ENCODE data around the gene XPO5. TPM values are rescaled to one million over a fixed set of nuclear protein-coding genes. Genes with fewer than 3 reads are reported as not detected.

XPO5 gene
- polyA plus RNA-seq, 1 donor (not counting 4 experiments of a cell fraction or from before 2014, with no cell fraction given) = 49.9 TPM

GRCh38 chr6:43516367-43516696 lies 59.5 kb downstream of the XPO5 start:
- Histone ChIP-seq H3K4me3 (ENCODE audit: control insufficient read depth in 2 of 3, extremely low read depth in 1 of 3, insufficient read depth in 2 of 3, low read depth in 1 of 3, low read length in 3 of 3) (peak overlapping the region; percentile 75 to 89 (median 86)), H3K9ac (ENCODE audit: control insufficient read depth, extremely low read depth, insufficient read depth, low read length) (peak overlapping the region; percentile 97), H4K20me1 (ENCODE audit: control insufficient read depth, extremely low read depth, insufficient read depth, low read length) (peaks cover 8% of the 10 kb centered on the region), H3K4me2 (ENCODE audit: control insufficient read depth, extremely low read depth, insufficient read depth, low read depth, low read length) (peak overlapping the region; percentile 98), H3K9me3 (ENCODE audit: control insufficient read depth, low read depth, low read length) (no peaks in the 10 kb centered on the region), H3K27me3 (ENCODE audit: control insufficient read depth, extremely low read depth, insufficient read depth, low read length) (no peaks in the 10 kb centered on the region), H3K27ac (ENCODE audit: control insufficient read depth, insufficient read depth, low read length) (peak overlapping the region; percentile 92), H3K9me1 (ENCODE audit: control insufficient read depth, extremely low read depth, insufficient read depth, low read length) (peaks cover 8% of the 10 kb centered on the region), H3K36me3 (ENCODE audit: control insufficient read depth in 2 of 2, extremely low read depth in 1 of 2, insufficient read depth in 2 of 2, low read length in 2 of 2) (peaks cover 36 to 58% of the 10 kb centered on the region in 2 experiments), H3K4me1 (ENCODE audit: control insufficient read depth, extremely low read depth, insufficient read depth, low read length) (peaks cover 28% of the 10 kb centered on the region), H2AFZ (ENCODE audit: control insufficient read depth, low read length) (peak overlapping the region; percentile 75), H3K79me2 (ENCODE audit: control insufficient read depth, insufficient read depth, low read length) (peaks cover 60% of the 10 kb centered on the region)
- FAIRE-seq = no peak
- dilution Hi-C loops (cut with MboI; ENCODE audit: extremely low pct_ligation_motif_present, low sequenced_read_pairs) = no loop called here
- TF ChIP-seq EZH2 (IDR thresholded peaks at IDR 0.05; ENCODE audit: low read length) = no peak
- no peak for DNase-seq (ENCODE audit: low read depth, low spot score)

- H3K27me3 ChIP-seq (ENCODE audit: control insufficient read depth, extremely low read depth, insufficient read depth, low read length) = no peaks in the 10 kb centered on the region
- peak overlapping the region; percentile 75 to 89 (median 86) for H3K4me3 ChIP-seq (ENCODE audit: control insufficient read depth in 2 of 3, extremely low read depth in 1 of 3, insufficient read depth in 2 of 3, low read depth in 1 of 3, low read length in 3 of 3)
- H3K4me2 ChIP-seq (ENCODE audit: control insufficient read depth, extremely low read depth, insufficient read depth, low read depth, low read length) = peak overlapping the region; percentile 98
- H3K9me1 ChIP-seq (ENCODE audit: control insufficient read depth, extremely low read depth, insufficient read depth, low read length) = peaks cover 8% of the 10 kb centered on the region
- peaks cover 33 to 55% of the 10 kb centered on the region in 2 experiments for H3K36me3 ChIP-seq (ENCODE audit: control insufficient read depth in 2 of 2, extremely low read depth in 1 of 2, insufficient read depth in 2 of 2, low read length in 2 of 2)
- FAIRE-seq (no peak), DNase-seq (ENCODE audit: low read depth, low spot score) (no peak)
- H3K9ac ChIP-seq (ENCODE audit: control insufficient read depth, extremely low read depth, insufficient read depth, low read length) = peak overlapping the region; percentile 97
- H3K27ac ChIP-seq (ENCODE audit: control insufficient read depth, insufficient read depth, low read length) = peak overlapping the region; percentile 92
- no peak overlapping the region for H2AFZ ChIP-seq (ENCODE audit: control insufficient read depth, low read length)
- no peaks in the 10 kb centered on the region for H3K9me3 ChIP-seq (ENCODE audit: control insufficient read depth, low read depth, low read length)
- peaks cover 8% of the 10 kb centered on the region for H4K20me1 ChIP-seq (ENCODE audit: control insufficient read depth, extremely low read depth, insufficient read depth, low read length)
- dilution Hi-C loops (cut with MboI; ENCODE audit: extremely low pct_ligation_motif_present, low sequenced_read_pairs) = no loop called here
- peaks cover 28% of the 10 kb centered on the region for H3K4me1 ChIP-seq (ENCODE audit: control insufficient read depth, extremely low read depth, insufficient read depth, low read length)
- TF ChIP-seq CTCF (optimal IDR thresholded peaks at IDR 0.05 in 1 of 3, IDR thresholded peaks at IDR 0.05 in 1 of 3, conservative IDR thresholded peaks at IDR 0.05 in 1 of 3; ENCODE audit: extremely low read depth in 1 of 3, insufficient read depth in 2 of 3, low read length in 3 of 3) (no peak), EZH2 (IDR thresholded peaks at IDR 0.05; ENCODE audit: low read length) (no peak)
- H3K79me2 ChIP-seq (ENCODE audit: control insufficient read depth, insufficient read depth, low read length) = peaks cover 60% of the 10 kb centered on the region
Measured at GRCh38 chr6:43515808-43516207, 60.0 kb downstream of the XPO5 start.

GRCh38 chr6:43511824-43512415 lies 63.9 kb downstream of the XPO5 start:
- Histone ChIP-seq H3K9ac (ENCODE audit: control insufficient read depth, extremely low read depth, insufficient read depth, low read length) (no peak overlapping the region), H3K79me2 (ENCODE audit: control insufficient read depth, insufficient read depth, low read length) (peaks cover 27% of the 10 kb centered on the region), H2AFZ (ENCODE audit: control insufficient read depth, low read length) (no peak overlapping the region), H3K4me2 (ENCODE audit: control insufficient read depth, extremely low read depth, insufficient read depth, low read depth, low read length) (no peak overlapping the region), H3K36me3 (ENCODE audit: control insufficient read depth in 2 of 2, extremely low read depth in 1 of 2, insufficient read depth in 2 of 2, low read length in 2 of 2) (peaks cover 21 to 36% of the 10 kb centered on the region in 2 experiments), H3K27ac (ENCODE audit: control insufficient read depth, insufficient read depth, low read length) (no peak overlapping the region), H3K4me1 (ENCODE audit: control insufficient read depth, extremely low read depth, insufficient read depth, low read length) (peaks cover 29% of the 10 kb centered on the region), H3K4me3 (ENCODE audit: control insufficient read depth in 2 of 3, extremely low read depth in 1 of 3, insufficient read depth in 2 of 3, low read depth in 1 of 3, low read length in 3 of 3) (no peak overlapping the region), H3K27me3 (ENCODE audit: control insufficient read depth, extremely low read depth, insufficient read depth, low read length) (peaks cover 10% of the 10 kb centered on the region), H4K20me1 (ENCODE audit: control insufficient read depth, extremely low read depth, insufficient read depth, low read length) (peaks cover 2% of the 10 kb centered on the region), H3K9me1 (ENCODE audit: control insufficient read depth, extremely low read depth, insufficient read depth, low read length) (peaks cover 5% of the 10 kb centered on the region), H3K9me3 (ENCODE audit: control insufficient read depth, low read depth, low read length) (no peaks in the 10 kb centered on the region)
- dilution Hi-C loops (cut with MboI; ENCODE audit: extremely low pct_ligation_motif_present, low sequenced_read_pairs) = no loop called here
- DNase-seq (ENCODE audit: low read depth, low spot score) = no peak
- FAIRE-seq = no peak
- TF ChIP-seq CTCF (optimal IDR thresholded peaks at IDR 0.05 in 1 of 3, IDR thresholded peaks at IDR 0.05 in 1 of 3, conservative IDR thresholded peaks at IDR 0.05 in 1 of 3; ENCODE audit: extremely low read depth in 1 of 3, insufficient read depth in 2 of 3, low read length in 3 of 3) (no peak), EZH2 (IDR thresholded peaks at IDR 0.05; ENCODE audit: low read length) (no peak)
